MV-4-11 (cell line): ENCODE data around the gene PRUNE2.

Source experiments
- DNase-seq: peaks from one replicate; lab custom pipeline; 2025; lab: John Stamatoyannopoulos, UW

PRUNE2 gene

GRCh38 chr9:76573905-76574760 is 331.8 kb downstream of the PRUNE2 start:
- peak; percentile 93 for DNase-seq

DNA sequence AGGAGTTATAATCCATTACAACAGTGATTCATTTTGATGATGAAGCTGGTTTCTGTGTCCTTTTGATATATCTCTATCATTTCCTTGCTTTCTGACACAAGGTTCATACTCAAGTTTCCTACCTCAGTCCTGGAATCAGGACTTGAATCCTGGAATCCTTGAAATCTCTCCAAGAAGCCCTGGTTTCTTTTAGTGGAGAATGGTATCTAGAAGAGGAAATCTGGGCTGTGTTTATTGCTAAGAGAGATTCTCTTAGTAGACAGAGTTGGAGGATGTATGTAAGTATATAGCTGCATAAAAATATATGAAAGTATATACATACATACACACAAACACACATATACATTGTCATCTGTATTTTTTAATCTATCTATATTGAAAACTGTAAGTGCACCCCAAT is 332.5 kb downstream of the PRUNE2 start:
- no peak for DNase-seq

GRCh38 chr9:76572151-76572550 is 333.8 kb downstream of the PRUNE2 start:
- DNase-seq, result no peak

DNA sequence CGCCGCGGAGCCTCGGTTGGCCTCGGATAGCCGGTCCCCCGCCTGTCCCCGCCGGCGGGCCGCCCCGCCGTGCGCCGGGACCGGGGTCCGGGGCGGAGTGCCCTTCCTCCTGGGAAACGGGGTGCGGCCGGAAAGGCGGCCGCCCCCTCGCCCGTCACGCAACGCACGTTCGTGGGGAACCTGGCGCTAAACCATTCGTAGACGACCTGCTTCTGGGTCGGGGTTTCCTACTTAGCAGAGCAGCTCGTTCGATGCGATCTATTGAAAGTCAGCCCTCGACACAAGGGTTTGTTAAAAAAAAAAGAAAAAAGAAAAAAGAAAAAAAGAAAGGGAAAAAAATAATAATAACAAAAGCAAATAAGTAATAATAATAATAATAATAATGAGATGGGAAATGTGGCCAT is 334.2 kb downstream of the PRUNE2 start:
- no peak for DNase-seq

DNA sequence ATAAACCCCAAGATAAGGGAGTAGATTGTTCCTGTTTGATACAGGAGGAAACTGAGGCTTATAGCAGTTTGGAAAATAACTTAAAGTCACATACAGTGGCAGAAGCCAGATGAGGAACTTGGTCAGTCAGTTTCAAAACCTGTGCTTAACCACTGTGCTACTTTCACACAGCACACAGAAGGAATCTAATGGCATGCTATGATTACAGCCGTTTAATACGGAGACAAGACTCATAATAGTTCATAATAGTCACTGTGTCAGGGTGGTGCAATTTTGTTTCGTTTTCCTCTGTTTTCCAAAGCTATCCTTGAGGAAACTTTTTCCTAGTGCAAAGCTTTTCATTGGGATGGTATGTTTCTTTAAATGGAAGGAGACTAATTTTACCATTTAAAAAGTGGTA is 334.6 kb downstream of the PRUNE2 start:
- peak; percentile 92 for DNase-seq

- peak; percentile 88 for DNase-seq
These were observed 335.1 kb downstream of the PRUNE2 start for GRCh38 chr9:76570826-76571225.

- no peak for DNase-seq
These were observed 338.8 kb downstream of the PRUNE2 start for GRCh38 chr9:76567086-76567485.

GRCh38 chr9:76564297-76564696 is 341.6 kb downstream of the PRUNE2 start:
- peak; percentile 14 for DNase-seq

DNA sequence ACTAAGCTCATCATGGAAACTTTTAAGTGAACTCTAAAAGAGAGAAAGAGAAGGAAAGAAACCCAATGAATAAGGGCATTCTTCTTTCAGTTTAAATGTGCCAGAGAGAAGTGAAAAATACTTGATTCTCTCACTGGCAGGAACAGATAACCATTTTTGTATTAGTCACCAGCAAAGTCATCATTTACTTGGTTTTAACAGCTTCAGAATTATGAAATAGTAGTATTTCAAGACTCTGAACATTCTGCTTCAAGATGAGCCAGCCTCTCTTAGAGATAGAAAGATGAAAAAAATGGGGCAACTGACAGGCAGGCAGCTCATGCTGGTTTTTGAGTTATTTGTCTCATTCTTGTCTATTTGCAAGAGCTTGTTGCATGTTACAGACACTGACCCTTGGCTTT is 343.4 kb downstream of the PRUNE2 start:
- peak; percentile 97 for DNase-seq

- no peak for DNase-seq
These were observed 344.0 kb downstream of the PRUNE2 start for GRCh38 chr9:76561900-76562299.
